Measurements from ENCODE around the gene KDM5C.

DNA sequence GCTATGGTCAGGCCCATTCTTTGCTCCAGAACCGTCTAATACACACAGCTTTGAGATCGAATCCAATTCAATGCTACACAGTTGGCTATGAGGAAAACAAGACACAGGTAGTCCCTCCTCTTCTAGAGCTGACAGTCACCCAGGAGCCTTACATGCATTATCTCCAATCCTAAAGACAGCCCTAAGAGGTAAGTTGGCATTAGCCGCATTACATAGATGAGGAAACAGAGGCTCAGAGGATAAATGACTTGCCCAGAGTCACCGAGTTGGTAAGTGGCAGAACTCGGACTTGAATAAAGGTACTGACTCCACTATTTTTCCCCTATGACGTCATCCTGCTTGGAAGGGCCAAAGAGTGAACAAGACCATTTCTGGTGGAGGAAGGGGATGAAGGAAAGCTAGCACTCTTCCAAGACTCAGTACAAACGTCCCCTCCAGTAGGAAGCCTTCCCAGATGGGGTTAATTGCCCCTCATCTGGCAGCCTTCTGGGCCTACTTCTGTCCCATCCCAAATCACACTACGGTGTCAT lies 47.9 kb upstream of the KDM5C start:
- TF ChIP-seq CTCF (IDR thresholded peaks at IDR 0.05) (no peak), POLR2A (IDR thresholded peaks at IDR 0.05) (no peak)

Measured in heart left ventricle (tissue), 13 donors.